Prostate gland (tissue), 2 donors: ENCODE results near the gene NXN.

Source experiments
- POLR2A ChIP-seq: fragments of 450-650 bp; IDR thresholded peaks from one replicate; pipeline ENCODE4 v1.6.1; 2016; ENCODE audit warnings: antibody characterized with exemption, mild to moderate bottlenecking
- TF ChIP-seq, protein P1 (sequence below), 4 experiments: fragments of 200-600 bp in 2 of 4; fragments of 450-650 bp in 2 of 4; sonication (generic) in 2 of 4; IDR thresholded peaks; 1 replicate in 3 of 4; 2 replicates in 1 of 4; pipeline ENCODE4 v1.5.1; 2016 to 2019; ENCODE audit warnings: antibody characterized with exemption in 4 of 4, mild to moderate bottlenecking in 2 of 4, moderate library complexity in 2 of 4

GRCh38 chr17:951325-952132, 28.0 kb downstream of the NXN start:
- TF ChIP-seq, protein P1, sequence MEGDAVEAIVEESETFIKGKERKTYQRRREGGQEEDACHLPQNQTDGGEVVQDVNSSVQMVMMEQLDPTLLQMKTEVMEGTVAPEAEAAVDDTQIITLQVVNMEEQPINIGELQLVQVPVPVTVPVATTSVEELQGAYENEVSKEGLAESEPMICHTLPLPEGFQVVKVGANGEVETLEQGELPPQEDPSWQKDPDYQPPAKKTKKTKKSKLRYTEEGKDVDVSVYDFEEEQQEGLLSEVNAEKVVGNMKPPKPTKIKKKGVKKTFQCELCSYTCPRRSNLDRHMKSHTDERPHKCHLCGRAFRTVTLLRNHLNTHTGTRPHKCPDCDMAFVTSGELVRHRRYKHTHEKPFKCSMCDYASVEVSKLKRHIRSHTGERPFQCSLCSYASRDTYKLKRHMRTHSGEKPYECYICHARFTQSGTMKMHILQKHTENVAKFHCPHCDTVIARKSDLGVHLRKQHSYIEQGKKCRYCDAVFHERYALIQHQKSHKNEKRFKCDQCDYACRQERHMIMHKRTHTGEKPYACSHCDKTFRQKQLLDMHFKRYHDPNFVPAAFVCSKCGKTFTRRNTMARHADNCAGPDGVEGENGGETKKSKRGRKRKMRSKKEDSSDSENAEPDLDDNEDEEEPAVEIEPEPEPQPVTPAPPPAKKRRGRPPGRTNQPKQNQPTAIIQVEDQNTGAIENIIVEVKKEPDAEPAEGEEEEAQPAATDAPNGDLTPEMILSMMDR (IDR thresholded peaks at IDR 0.05), result no peak
- TF ChIP-seq POLR2A, result no peak
